Stimulated activated CD8-positive, alpha-beta memory T cell treated with anti-CD3 and anti-CD28 coated beads, Interleukin-7, amount 100 ng/mL, for 4 hours (primary cell): ENCODE measurements around the gene SLC24A4.

ENCODE experiments used
- DNase-seq, 2 donors: peaks; one replicate each; pipeline ENCODE4 v3.0.0-alpha.2; 2020; ENCODE audit warnings: low read depth in 2 of 2

SLC24A4 gene

GRCh38 chr14:92437729-92438285, 114.8 kb downstream of the SLC24A4 start:
- DNase-seq, result no peak

DNA sequence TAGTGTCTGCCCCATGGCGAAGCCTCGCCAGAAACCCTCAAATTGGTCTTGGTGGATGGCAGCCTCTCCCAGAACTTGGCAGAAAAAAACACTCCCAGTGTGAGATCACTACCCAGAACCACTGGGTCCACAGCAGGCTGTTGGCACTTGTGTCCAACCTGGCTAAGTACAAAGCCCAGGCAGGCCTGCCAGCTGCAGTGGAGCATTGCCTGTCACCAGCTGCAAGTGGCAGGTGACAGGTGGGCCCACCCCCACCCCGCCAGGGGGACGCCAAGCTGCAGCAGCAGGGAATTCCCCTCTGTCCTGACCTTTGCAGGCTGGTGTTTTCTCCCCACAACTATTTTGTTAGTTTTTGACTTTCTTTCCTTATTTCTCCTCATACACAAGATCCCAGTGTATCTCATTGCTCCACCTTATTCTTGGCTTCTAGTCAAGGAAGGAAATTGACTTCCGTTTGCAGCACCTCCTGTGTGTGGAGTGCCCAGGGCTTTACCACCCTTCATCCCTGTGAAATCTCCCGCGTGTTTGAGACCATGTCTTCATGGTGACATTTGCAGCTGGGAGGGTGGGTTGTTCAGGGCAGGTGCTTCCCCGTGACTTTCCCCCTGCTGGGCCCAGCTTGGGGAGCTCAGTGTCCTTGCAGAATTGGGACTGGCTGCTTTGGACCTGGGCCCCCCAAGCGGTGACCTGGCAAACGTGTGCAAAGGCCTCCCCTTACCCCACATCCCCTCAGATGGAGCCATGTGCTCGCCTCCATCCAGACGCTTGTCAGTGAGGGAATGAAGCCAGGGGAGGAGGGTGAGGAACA, 116.8 kb downstream of the SLC24A4 start:
- DNase-seq, result no peak

DNA sequence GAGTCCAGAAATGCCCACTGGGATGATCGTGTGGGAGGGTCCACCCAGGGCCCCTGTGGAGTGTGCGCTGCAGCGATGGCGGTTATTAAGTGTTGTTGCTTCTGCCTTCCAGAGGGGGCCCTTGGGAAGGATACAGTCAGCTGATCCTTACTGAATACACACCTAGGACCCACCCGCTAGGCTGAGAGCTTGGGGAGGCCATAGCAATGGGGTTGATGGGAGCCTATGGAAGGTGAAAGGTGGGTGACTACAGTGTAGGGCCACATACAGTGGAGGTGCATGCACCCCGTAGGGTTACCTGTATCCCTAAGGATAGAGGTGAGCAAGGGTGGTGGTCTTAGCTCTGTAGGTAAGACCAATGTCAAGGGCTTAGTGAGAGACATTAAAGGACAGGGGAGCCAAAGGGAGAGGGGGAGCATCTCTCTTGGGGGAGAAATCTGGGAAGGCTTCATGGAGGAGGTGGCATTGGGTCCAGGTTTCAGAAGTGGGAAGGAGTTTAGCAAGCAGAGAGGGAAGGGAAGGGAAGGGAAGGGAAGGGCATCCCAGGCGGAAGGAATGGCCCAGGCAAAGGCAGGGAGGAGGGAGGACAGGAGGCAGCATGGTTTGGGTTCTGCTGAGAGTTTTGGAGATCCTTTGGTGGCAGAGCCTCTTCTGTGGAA, 117.5 kb downstream of the SLC24A4 start:
- no peak for DNase-seq

DNA sequence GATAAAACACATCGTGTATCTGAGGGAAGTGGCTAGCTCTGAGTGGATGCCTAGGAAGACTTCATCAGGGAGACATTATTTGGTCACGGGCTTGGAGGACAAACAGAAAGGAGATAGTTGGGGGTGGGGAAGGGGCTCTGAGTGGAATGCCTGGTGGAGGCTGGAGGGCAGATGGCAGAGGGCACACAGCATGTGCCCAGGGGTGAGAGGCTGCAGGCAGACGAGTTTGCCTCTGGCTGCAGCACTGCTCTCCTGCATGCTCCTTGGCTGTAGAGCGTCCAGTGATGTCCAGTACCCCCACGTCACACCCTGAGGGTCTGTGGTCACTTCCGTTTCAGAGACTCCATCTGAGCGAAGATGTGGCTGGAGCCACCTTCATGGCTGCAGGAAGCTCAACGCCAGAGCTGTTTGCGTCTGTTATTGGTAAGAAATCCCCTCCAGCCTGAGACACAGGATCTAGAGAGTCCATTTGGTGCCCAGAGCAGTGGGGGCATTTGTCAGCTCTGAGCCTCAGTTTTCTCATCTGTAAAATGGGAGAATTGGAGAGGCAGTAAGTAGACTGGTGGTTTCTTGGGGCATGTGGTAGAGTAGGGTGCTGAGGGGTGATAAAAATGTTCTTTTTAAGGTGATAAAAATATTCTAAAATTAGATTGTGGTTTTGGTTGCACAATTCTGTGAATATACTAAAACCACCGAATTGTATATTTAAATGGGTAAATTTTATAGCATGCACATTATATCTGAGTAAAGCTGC, 119.0 kb downstream of the SLC24A4 start:
- DNase-seq, result no peak

DNA sequence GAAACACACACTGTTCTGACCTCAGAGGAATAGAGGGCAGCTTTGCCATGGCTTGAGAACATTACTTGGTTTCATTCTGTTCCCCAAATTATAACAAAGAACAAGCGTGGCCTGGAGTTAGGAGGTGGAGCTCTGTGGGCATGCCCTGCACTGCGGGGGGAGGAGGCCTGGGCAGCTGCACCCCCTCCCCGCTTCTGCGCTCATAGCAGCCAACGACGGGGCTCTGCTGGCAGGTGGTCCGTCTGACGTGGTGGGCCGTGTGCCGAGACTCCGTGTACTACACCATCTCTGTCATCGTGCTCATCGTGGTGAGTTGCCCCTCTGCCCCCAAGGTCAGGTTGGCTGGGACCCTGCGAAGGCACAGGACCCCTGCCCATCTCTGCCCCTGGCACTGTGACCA, 120.2 kb downstream of the SLC24A4 start:
- DNase-seq, result no peak

DNA sequence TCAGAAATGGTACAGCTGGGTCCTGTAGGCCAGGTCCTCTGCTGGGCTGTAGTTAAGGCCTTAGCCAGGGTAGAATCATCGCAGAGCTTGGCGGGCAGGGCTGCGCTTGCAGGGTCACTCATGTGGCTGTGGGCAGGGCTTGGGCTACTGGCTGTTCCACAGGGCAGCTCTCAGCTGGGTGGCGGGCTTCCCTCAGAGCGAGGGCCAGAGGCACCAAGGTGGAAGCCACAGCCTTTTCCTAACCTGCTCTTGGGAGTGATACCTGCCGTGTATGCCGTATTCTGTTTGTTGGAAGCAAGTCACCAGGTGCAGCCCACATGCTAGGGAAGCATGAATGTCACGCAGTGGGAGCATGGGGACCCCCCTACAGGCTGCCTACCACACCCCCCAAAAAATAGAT, 120.8 kb downstream of the SLC24A4 start:
- DNase-seq, result no peak

DNA sequence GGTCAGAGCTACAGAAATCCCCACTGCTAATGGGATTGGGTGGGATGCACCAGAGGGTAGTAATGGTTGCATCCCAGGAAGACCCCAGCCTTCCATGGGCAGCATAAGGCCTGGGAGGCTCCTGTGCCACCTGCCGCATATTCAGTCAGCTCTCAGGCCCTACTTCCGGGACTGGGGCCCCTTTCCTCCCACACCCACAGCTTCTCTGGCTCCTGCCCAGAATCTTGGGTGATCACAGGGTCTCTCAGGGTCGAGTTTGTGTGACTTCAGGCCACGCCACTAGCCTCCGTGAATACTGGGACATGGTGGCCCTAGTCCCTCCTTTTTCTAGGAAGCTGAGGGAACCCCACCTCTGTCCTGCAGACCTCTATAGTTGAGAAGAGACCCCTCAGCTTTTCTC, 123.8 kb downstream of the SLC24A4 start:
- no peak for DNase-seq

DNA sequence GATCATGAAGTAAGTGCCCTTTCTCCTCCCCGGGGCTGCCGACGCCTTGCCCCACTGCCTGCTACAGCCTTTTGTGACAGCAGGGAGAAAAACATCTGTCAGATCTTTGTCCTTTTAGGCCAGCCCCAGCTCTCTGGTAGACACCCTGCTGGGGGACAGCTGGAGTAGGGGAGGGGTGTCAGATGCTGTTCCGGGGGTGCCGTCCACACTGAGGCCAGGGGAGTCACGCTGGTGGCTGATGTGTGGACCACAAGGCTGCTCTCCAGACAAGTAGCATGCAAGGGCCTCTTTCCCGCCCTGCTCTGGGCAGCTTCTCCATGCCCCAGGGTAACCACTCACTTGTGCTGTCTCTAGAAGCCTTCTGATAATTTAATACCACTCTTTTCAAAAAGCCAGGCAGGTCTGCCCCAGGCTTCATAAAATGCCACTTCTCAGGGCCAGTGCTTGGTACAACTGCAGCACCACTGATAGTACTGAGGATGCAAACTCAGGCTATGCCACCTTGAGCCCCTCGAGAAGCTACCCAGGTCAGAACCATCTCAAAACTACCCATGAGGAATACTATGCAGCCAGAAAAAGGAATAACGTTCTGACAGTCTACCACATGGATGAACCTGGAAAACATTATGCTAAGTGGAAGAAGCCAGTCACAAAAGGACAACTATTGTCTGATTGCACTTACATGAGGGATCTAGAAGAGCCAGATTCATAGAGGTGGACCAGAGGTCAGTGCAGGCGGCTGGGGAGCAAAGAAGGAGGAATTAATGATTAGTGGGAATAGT, 124.6 kb downstream of the SLC24A4 start:
- DNase-seq, result no peak

DNA sequence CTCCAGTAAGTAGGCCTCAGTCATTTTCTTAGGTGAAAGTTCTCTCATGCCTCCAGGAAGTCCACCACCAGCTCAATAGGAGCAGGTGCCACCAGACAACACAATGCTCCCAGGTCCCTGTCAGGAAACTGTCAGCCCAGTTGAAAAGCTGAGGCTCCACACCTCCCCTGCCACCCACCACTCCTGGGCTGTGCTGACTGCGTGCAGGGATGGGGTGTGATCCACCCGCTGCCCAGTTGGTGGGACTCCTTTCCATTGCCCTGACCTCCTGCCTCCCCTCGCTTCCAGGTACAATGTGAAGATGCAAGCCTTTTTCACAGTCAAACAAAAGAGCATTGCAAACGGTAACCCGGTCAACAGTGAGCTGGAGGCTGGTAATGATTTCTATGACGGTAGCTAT, 125.8 kb downstream of the SLC24A4 start:
- no peak for DNase-seq

GRCh38 chr14:92449404-92450181, 126.6 kb downstream of the SLC24A4 start:
- DNase-seq, result no peak

DNA sequence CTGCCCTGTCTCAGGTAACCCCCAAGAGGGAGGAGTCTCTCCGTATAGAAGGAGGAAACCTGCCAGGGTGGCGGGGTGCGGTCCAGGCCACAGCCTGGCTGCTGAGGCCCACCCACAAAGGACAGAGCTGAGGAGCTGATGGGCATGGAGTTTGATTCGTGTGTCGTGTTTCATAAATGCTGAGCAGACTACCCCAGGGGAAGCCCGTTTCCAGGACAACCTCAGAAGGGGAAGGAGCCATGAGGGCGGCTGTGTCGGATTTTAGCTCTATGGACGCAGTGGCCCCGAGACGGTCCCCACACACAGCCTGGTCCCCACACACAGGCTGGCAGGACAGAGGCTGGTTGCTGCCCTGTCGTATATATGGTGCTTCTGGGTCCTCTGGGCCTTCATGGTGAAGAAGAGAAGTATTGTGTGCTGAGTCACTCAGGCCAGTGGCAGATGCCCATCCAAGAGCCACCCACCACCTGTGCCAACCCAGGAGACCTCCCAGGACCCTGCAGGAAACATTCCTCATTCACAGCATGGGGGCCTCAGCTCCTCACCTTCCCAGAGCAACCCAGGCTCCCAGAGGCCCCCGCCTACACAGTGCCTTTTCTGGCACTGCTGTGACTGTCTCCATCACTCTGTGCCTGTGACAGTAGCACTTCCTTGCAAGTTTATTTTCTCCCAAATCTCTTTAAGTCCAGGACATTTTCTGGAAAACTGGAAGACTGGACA, 127.5 kb downstream of the SLC24A4 start:
- no peak for DNase-seq

DNA sequence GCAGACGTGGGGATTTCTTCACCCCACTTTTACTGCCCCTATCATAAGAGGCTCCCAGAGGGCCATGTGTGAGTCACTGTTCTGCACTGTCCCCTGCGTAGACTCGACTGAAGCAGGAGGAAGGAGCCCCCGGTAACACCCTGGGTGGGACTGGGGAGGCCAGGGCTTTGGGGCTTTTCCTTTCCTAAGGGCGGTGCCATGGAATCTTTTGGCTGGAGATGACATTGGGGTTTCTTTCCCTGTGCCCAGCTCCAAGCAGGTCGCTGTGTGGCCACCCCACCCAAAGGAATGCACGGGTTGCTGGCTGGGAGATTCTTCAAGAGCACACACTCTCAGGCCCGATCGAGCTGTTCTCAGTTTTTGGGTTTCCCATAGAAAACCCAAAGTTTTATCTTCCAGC, 128.3 kb downstream of the SLC24A4 start:
- no peak for DNase-seq

DNA sequence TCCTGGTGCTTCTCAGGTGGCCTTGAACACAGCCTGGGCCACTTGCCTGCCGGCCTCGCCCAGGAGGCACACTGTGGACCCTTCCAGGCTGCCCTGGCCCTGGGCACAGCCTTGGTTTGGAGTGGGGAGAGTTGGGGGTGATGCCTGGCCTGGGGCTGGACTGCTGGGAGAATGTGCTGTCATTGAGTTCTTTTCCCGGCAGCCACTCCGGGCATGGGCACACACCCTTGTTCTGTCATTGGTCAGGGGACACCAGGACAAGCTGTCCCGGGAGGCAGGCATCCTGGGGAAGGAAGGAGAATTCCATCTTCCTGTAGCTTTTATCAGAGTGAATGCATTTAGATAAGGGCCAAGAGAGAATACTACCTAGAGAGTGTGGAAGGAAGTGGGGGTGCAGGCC, 128.8 kb downstream of the SLC24A4 start:
- DNase-seq, result no peak

- DNase-seq, result no peak
These were observed 129.5 kb downstream of the SLC24A4 start for GRCh38 chr14:92452471-92452870.

DNA sequence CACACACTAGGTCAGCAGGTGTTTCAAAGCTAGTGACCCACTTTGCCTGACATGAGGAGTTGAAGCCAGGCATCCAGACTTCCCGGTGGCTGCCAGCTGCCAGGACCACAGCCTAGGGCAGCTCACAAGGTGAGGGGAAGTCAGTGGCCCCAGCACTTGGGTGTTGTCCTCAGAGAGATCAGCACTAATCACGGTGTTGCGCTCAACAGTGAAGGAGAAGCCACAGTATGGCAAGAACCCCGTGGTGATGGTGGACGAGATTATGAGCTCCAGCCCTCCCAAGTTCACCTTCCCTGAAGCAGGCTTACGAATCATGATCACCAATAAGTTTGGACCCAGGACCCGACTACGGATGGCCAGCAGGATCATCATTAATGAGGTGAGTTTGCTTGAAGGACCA, 130.7 kb downstream of the SLC24A4 start:
- no peak for DNase-seq

DNA sequence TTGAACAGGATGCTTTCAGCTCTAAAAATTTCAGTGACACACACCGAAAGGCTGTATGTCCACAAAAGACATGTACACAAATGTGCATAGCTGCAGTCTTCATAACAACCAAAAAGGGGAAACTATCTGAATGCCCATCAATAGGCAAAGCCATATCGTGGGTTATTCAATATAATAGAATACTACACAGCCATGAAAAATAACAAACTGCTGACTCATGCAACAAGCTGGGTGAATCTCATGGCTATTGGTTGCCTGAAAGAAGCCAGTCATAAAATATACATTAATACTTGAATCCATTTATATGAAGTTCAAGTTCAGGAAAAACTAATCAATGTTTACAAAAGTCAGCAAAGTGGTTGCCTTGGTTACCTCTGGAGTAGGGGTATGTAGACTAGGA, 132.3 kb downstream of the SLC24A4 start:
- no peak for DNase-seq

DNA sequence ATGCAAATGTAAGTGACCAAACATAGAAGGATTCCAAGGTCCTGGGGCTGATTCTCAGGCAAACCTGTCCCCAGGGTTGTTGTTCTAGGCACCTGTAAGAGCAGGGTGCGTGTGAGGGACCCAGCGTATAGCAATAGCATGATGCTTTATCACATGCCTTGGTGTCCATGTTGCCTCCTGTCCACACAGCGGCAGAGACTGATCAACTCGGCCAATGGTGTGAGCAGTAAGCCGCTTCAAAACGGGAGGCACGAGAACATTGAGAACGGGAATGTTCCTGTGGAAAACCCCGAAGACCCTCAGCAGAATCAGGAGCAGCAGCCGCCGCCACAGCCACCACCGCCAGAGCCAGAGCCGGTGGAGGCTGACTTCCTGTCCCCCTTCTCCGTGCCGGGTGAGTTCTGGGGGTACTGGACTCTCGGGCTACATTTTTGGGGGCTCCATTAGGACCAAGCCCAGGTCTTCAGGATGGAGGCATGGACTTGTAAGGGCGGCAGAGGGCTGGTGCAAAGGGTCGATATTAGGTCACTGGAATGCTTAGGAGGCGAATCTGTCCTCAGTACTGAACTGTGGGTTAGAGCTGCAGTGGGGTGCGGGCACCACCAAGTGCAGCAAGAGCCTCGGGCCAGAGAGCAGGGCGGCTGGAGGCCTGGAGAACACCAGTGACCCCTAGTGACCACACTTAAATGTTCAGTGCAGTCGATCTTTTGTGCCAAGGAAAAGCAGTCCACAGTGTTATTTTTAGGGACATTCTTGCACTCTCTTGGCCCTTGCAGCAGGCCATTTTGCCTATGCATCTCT, 133.4 kb downstream of the SLC24A4 start:
- no peak for DNase-seq

DNA sequence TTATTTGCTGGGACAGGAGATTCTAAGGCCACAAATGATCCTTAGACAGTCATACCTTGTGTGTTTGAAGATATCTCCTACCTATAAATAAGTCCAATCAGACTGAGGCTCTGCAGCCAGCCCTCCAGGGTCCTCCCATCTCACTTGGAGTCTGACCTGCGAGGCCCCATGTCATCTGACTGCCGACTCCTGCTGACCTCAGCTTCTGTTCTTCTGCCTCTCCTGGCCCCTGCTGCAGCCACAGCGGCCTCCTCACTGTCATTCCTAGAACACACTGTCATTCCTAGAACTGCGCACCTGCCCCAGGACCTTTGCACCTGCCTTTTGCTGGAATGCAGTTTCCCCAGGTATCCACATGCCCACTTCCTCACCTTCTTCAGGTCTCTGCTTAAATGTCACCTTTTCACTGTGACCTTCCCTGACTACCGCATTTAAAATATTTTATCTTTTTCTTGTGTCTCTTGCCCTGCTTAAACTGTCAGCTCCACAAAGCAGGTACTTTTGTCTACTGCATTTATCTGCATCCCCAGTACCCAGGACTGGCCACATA, 134.1 kb downstream of the SLC24A4 start:
- DNase-seq, result no peak
